Gastrocnemius medialis (tissue), 4 donors: ENCODE data around the gene PLD4. TPM values are rescaled to one million over a fixed set of nuclear protein-coding genes. Genes with fewer than 3 reads are reported as not detected.
"Not testable (repeated sequence)": the region's sequence is repeated elsewhere in the genome, so short reads cannot be mapped to it uniquely, and the experiment has no call there.

ENCODE experiments used
- ATAC-seq, 2 donors: fragments of 150-250 bp; one replicate each; pipeline ENCODE4 v1.9.1; 2016
- DNase-seq, 2 donors: peaks; one replicate each; pipeline ENCODE4 v3.0.0-alpha.2; 2019
- H3K27ac ChIP-seq, 4 donors: fragments of 200-600 bp; sonication (generic); 1 replicate in 1 of 4; 2 replicates in 3 of 4; pipeline ENCODE4 v1.5.1; 2016 to 2018; ENCODE audit warnings: mild to moderate bottlenecking in 2 of 4, moderate library complexity in 1 of 4
- H3K27me3 ChIP-seq, 3 donors: fragments of 200-600 bp; sonication (generic) in 2 of 3; 1 replicate in 1 of 3; 2 replicates in 2 of 3; pipeline versions ENCODE4 v1.5.1 to v1.6.0; 2016 to 2019; ENCODE audit warnings: mild to moderate bottlenecking in 1 of 3, moderate library complexity in 1 of 3
- H3K36me3 ChIP-seq, 2 donors: fragments of 200-600 bp; sonication (generic) in 1 of 2; one replicate each; pipeline ENCODE4 v1.5.1; 2017 to 2018
- H3K4me1 ChIP-seq, 2 donors: fragments of 200-600 bp; sonication (generic) in 1 of 2; one replicate each; pipeline ENCODE4 v1.5.1; 2016 to 2017; ENCODE audit warnings: mild to moderate bottlenecking in 2 of 2
- H3K4me3 ChIP-seq, 4 donors: fragments of 200-600 bp; sonication (generic) in 3 of 4; 1 replicate in 1 of 4; 2 replicates in 3 of 4; pipeline ENCODE4 v1.5.1; 2016 to 2019; ENCODE audit warnings: mild to moderate bottlenecking in 2 of 4
- H3K9me3 ChIP-seq, 3 donors: fragments of 200-600 bp; sonication (generic) in 2 of 3; 1 replicate in 1 of 3; 2 replicates in 2 of 3; pipeline ENCODE4 v1.5.1; 2016 to 2019
- POLR2A ChIP-seq, 2 donors: fragments of 450-650 bp; IDR thresholded peaks; one replicate each; pipeline ENCODE4 v1.6.1; 2017; ENCODE audit warnings: antibody characterized with exemption in 2 of 2, mild to moderate bottlenecking in 2 of 2, moderate library complexity in 2 of 2
- in situ Hi-C, 4 donors: fragments of 200-750 bp; cut with MboI; loops; one replicate each; pipeline versions ENCODE4 v1.15.0 to v1.8.0; 2017; ENCODE audit warnings: low sequenced_read_pairs in 4 of 4
- intact Hi-C: fragments of 100-400 bp; cut with DNase I; formaldehyde crosslinking; loops from one replicate; pipeline ENCODE4 v1.15.1; 2023; ENCODE audit warnings: low total_unique reads
- total RNA-seq, 4 donors: library from RNA; depleted of rRNA; stranded (reverse); fragments of >200 nt; gene quantifications; one replicate each; pipeline versions ENCODE4 v1.1.0 to v1.2.3, GENCODE V29; 2016
- TF ChIP-seq, protein P1 (sequence below), 5 experiments: fragments of 450-650 bp in 3 of 5; fragments of 200-600 bp in 2 of 5; sonication (generic) in 2 of 5; IDR thresholded peaks in 4 of 5; conservative IDR thresholded peaks in 1 of 5; 1 replicate in 4 of 5; 2 replicates in 1 of 5; pipeline ENCODE4 v1.5.1; 2016 to 2019; ENCODE audit warnings: antibody characterized with exemption in 5 of 5, mild to moderate bottlenecking in 3 of 5, moderate library complexity in 3 of 5

The PLD4 gene
- total RNA-seq, 4 donors from 2014 or later, result not detected

DNA sequence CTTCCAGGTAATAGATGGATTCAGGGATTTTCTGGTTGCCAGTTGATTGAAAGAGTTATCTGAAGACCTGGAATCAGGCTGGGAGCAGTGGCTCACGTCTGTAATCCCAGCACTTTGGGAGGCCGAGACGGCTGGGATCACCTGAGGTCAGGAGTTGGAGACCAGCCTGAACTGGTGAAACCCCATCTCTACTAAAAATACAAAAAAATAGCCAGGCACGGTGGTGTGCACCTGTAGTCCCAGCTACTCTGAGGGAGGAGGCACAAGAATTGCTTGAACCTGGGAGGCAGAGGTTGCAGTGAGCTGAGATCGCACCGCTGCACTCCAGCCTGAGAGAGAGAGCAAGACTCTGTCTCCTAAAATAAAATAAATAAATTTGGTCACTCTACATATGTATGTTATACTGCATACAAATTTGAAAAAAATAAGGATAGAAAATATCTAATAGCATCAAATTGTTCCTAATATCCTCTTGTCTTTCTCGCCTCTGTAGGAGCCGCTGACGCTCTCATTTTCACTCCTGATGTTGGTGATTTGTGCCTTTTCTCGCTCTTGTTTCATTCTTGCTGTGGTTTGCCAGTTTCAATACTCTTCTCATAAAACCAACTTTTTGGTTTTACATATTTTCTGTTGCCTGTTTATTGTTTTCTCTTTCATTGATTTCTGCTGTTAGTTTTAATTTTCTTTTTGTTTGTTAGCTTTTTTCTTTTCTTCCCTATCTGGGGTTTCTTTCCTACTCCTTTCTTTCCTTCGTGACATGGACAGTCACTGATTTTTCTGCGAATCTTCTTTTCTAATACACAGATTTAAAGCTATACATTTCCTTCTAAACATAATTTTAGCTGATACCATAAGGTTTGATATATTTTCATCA lies 23.8 kb upstream of the PLD4 start:
- Histone ChIP-seq H3K36me3 (no peaks in the 10 kb centered on the region), H3K27ac (no peak overlapping the region), H3K27me3 (no peaks in the 10 kb centered on the region), H3K9me3 (no peaks in the 10 kb centered on the region), H3K4me1 (no peaks in the 10 kb centered on the region), H3K4me3 (no peak overlapping the region)
- intact Hi-C loops, result no loop called here
- no peak for TF ChIP-seq POLR2A (IDR thresholded peaks at IDR 0.05)
- TF ChIP-seq, protein P1, sequence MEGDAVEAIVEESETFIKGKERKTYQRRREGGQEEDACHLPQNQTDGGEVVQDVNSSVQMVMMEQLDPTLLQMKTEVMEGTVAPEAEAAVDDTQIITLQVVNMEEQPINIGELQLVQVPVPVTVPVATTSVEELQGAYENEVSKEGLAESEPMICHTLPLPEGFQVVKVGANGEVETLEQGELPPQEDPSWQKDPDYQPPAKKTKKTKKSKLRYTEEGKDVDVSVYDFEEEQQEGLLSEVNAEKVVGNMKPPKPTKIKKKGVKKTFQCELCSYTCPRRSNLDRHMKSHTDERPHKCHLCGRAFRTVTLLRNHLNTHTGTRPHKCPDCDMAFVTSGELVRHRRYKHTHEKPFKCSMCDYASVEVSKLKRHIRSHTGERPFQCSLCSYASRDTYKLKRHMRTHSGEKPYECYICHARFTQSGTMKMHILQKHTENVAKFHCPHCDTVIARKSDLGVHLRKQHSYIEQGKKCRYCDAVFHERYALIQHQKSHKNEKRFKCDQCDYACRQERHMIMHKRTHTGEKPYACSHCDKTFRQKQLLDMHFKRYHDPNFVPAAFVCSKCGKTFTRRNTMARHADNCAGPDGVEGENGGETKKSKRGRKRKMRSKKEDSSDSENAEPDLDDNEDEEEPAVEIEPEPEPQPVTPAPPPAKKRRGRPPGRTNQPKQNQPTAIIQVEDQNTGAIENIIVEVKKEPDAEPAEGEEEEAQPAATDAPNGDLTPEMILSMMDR (IDR thresholded peaks at IDR 0.05 in 4 of 5, conservative IDR thresholded peaks at IDR 0.05 in 1 of 5), result no peak
- in situ Hi-C loops, result no loop called here
- no peak for DNase-seq
- ATAC-seq, result no peak

DNA sequence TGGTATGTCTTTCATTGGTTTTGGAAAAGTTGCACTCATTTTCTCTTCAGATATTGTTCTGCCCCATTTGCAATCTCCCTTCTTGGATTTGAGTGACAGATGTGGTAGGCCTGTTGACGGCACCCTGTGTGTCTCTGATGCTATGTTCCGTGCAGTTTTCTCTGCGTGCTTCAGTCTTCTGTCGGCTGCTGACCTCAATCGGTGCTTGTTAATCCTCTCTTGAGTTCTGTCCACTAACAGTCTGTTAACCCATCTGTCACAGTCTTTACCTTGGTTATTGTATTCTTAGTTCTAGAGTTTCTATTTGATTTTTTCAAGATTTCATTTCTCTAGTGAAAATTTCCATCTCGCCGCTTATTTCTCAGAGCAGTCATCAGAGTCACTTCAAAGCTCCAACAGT lies 20.7 kb upstream of the PLD4 start:
- no peak overlapping the region for H3K27ac ChIP-seq

DNA sequence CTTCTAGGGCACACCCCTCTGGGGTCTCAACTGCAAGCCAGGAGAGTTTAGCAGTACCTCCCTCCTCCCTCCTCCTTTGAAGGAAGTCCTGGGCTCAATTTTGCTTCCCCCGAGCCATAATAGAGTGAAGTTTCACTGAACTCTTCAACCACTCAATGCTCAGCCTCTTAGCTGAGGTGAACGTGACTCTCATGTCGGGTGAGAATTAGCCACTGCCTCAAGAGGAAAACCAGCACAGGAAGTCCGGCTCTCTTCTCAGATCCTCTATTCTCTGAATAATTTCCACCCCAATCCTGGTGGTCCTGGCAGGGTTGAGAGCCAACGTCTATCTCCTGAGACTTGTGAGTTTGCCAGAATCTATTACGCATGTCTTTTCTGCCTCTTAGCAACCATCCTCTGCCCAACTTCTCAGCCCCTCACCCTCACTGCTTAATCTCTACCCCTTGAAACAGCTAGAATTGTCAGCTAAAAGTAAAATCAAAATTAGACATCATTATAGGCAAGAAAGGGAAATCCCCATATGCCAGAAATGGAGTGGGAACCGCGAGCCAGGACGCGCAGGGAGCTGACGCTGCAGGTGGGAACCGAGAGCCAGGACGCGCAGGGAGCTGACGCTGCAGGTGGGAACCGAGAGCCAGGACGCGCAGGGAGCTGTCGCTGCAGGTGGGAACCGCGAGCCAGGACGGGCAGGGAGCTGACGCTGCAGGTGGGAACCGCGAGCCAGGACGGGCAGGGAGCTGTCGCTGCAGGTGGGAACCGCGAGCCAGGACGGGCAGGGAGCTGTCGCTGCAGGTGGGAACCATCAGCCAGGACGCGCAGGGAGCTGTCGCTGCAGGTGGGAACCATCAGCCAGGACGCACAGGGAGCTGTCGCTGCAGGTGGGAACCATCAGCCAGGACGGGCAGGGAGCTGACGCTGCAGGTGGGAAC lies 19.8 kb upstream of the PLD4 start:
- H3K4me1 ChIP-seq, DNase-seq, H3K36me3 ChIP-seq, H3K27me3 ChIP-seq, ATAC-seq, H3K27ac ChIP-seq, in situ Hi-C loops, H3K4me3 ChIP-seq, intact Hi-C loops, H3K9me3 ChIP-seq: not testable (repeated sequence)

More for the DNA sequence above, 20.7 kb upstream of the PLD4 start:
- ATAC-seq, result no peak
- in situ Hi-C loops, result no loop called here
- no peaks in the 10 kb centered on the region for H3K4me1 ChIP-seq
- DNase-seq, result no peak
- no peaks in the 10 kb centered on the region for H3K27me3 ChIP-seq
- no peak for TF ChIP-seq POLR2A (IDR thresholded peaks at IDR 0.05)
- TF ChIP-seq, protein P1 (IDR thresholded peaks at IDR 0.05 in 4 of 5, conservative IDR thresholded peaks at IDR 0.05 in 1 of 5), result no peak
- H3K36me3 ChIP-seq, result no peaks in the 10 kb centered on the region
- intact Hi-C loops, result no loop called here
- no peak overlapping the region for H3K4me3 ChIP-seq
- H3K9me3 ChIP-seq, result no peaks in the 10 kb centered on the region

DNA sequence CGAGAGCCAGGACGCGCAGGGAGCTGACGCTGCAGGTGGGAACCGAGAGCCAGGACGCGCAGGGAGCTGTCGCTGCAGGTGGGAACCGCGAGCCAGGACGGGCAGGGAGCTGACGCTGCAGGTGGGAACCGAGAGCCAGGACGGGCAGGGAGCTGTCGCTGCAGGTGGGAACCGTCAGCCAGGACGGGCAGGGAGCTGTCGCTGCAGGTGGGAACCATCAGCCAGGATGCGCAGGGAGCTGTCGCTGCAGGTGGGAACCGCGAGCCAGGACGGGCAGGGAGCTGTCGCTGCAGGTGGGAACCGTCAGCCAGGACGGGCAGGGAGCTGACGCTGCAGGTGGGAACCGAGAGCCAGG lies 19.1 kb upstream of the PLD4 start:
- H3K4me3 ChIP-seq, H3K36me3 ChIP-seq, ATAC-seq, intact Hi-C loops, H3K9me3 ChIP-seq, DNase-seq, in situ Hi-C loops, H3K27ac ChIP-seq, H3K4me1 ChIP-seq, H3K27me3 ChIP-seq: not testable (repeated sequence)

DNA sequence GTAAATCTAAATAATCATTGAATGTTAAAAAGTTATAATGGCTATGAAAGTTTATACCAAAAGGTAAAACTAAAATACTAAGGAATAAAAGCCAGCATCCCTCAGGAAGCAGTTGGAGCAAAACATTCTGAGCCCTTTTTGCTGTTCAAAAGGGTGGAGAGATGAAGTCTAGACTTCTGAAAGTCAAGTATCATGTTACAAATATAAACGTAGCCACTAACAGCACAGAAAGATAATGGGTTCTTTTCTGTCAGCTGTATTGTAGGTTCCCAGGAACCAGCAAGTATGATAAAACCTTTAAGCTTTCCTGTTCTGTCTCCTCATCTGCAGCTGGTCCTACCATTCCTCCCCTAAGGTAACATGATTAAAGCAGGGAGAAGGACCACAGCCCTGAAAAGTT lies 16.4 kb upstream of the PLD4 start:
- Histone ChIP-seq H3K36me3 (no peaks in the 10 kb centered on the region), H3K27ac (no peak overlapping the region), H3K4me3 (no peak overlapping the region), H3K4me1 (no peaks in the 10 kb centered on the region), H3K27me3 (peaks cover 0 to 14% (median 6%) of the 10 kb centered on the region in 3 donors), H3K9me3 (no peaks in the 10 kb centered on the region)
- in situ Hi-C loops (no loop called here), intact Hi-C loops (no loop called here)
- TF ChIP-seq, protein P1 (IDR thresholded peaks at IDR 0.05 in 4 of 5, conservative IDR thresholded peaks at IDR 0.05 in 1 of 5), result no peak
- TF ChIP-seq POLR2A (IDR thresholded peaks at IDR 0.05), result no peak
- ATAC-seq (no peak), DNase-seq (no peak)
